Measurements from ENCODE around the gene BBX.

Gene BBX

GRCh38 chr3:107644631-107645030, 121.9 kb downstream of the BBX start:
- peak; percentile 22; the same call in 1 of the 3 replicates for ATAC-seq
- TF ChIP-seq PPARA (CRISPR knock-in tag; IDR thresholded peaks at IDR 0.05; ENCODE audit: borderline replicate concordance), result no peak
- TF ChIP-seq, protein P1, sequence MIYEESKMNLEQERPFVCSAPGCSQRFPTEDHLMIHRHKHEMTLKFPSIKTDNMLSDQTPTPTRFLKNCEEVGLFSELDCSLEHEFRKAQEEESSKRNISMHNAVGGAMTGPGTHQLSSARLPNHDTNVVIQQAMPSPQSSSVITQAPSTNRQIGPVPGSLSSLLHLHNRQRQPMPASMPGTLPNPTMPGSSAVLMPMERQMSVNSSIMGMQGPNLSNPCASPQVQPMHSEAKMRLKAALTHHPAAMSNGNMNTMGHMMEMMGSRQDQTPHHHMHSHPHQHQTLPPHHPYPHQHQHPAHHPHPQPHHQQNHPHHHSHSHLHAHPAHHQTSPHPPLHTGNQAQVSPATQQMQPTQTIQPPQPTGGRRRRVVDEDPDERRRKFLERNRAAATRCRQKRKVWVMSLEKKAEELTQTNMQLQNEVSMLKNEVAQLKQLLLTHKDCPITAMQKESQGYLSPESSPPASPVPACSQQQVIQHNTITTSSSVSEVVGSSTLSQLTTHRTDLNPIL (CRISPR knock-in tag; IDR thresholded peaks at IDR 0.05; ENCODE audit: low read depth), result no peak

DNA sequence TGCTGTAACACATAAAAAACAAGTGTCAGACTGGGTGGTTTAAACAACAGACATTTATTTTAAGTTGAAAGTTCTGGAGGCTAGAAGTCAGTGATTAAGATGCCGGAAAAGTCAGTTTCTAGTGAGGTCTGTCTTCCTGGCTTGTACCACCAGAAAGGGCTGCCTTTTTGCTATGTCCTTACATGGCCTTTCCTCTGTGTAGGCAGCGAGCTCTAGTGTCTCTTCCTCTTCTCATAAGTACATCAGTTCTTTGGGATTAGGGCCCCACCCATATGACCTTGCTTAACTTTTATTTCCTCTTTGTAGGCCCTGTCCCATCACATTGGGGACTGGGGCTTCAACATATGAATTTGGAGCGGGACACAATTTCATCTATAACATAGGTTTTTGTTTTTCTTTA, 128.0 kb downstream of the BBX start:
- ATAC-seq, result no peak
- TF ChIP-seq ZNF565 (CRISPR knock-in tag; conservative IDR thresholded peaks at IDR 0.05; ENCODE audit: low read depth), result no peak
- TF ChIP-seq GLIS3 (CRISPR knock-in tag; IDR thresholded peaks at IDR 0.05), result no peak
- TF ChIP-seq TOX (CRISPR knock-in tag; IDR thresholded peaks at IDR 0.05; ENCODE audit: borderline replicate concordance), result no peak
- no peak for TF ChIP-seq BACH2 (CRISPR knock-in tag; IDR thresholded peaks at IDR 0.05; ENCODE audit: borderline replicate concordance)

- ATAC-seq, result no peak
- TF ChIP-seq ZC3H10 (CRISPR knock-in tag; IDR thresholded peaks at IDR 0.05) (no peak), CSRNP3 (CRISPR knock-in tag; IDR thresholded peaks at IDR 0.05) (no peak), ESRRG (CRISPR knock-in tag; IDR thresholded peaks at IDR 0.05) (no peak), ZNF70 (CRISPR knock-in tag; IDR thresholded peaks at IDR 0.05) (no peak), ZNF8 (CRISPR knock-in tag; IDR thresholded peaks at IDR 0.05) (no peak), TOX (CRISPR knock-in tag; IDR thresholded peaks at IDR 0.05; ENCODE audit: borderline replicate concordance) (no peak), GLIS3 (CRISPR knock-in tag; IDR thresholded peaks at IDR 0.05) (no peak), ZFP30 (CRISPR knock-in tag; IDR thresholded peaks at IDR 0.05) (no peak), TCF4 (CRISPR knock-in tag; IDR thresholded peaks at IDR 0.05; ENCODE audit: borderline replicate concordance) (no peak), ISL1 (CRISPR knock-in tag; IDR thresholded peaks at IDR 0.05) (no peak), TSHZ2 (CRISPR knock-in tag; IDR thresholded peaks at IDR 0.05) (no peak), ZNF565 (CRISPR knock-in tag; conservative IDR thresholded peaks at IDR 0.05; ENCODE audit: low read depth) (no peak), OSR1 (CRISPR knock-in tag; IDR thresholded peaks at IDR 0.05) (no peak), SNAI2 (CRISPR knock-in tag; IDR thresholded peaks at IDR 0.05) (no peak), CSDC2 (CRISPR knock-in tag; IDR thresholded peaks at IDR 0.05) (no peak), RARB (CRISPR knock-in tag; IDR thresholded peaks at IDR 0.05) (no peak), ZFP3 (CRISPR knock-in tag; IDR thresholded peaks at IDR 0.05) (no peak)
- TF ChIP-seq, protein P2, sequence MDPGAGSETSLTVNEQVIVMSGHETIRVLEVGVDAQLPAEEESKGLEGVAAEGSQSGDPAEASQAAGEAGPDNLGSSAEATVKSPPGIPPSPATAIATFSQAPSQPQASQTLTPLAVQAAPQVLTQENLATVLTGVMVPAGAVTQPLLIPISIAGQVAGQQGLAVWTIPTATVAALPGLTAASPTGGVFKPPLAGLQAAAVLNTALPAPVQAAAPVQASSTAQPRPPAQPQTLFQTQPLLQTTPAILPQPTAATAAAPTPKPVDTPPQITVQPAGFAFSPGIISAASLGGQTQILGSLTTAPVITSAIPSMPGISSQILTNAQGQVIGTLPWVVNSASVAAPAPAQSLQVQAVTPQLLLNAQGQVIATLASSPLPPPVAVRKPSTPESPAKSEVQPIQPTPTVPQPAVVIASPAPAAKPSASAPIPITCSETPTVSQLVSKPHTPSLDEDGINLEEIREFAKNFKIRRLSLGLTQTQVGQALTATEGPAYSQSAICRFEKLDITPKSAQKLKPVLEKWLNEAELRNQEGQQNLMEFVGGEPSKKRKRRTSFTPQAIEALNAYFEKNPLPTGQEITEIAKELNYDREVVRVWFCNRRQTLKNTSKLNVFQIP (CRISPR knock-in tag; IDR thresholded peaks at IDR 0.05; ENCODE audit: borderline replicate concordance, low read depth), result no peak
- TF ChIP-seq, protein P3, sequence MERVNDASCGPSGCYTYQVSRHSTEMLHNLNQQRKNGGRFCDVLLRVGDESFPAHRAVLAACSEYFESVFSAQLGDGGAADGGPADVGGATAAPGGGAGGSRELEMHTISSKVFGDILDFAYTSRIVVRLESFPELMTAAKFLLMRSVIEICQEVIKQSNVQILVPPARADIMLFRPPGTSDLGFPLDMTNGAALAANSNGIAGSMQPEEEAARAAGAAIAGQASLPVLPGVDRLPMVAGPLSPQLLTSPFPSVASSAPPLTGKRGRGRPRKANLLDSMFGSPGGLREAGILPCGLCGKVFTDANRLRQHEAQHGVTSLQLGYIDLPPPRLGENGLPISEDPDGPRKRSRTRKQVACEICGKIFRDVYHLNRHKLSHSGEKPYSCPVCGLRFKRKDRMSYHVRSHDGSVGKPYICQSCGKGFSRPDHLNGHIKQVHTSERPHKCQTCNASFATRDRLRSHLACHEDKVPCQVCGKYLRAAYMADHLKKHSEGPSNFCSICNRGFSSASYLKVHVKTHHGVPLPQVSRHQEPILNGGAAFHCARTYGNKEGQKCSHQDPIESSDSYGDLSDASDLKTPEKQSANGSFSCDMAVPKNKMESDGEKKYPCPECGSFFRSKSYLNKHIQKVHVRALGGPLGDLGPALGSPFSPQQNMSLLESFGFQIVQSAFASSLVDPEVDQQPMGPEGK (CRISPR knock-in tag; IDR thresholded peaks at IDR 0.05; ENCODE audit: borderline replicate concordance), result no peak
Observed at GRCh38 chr3:107651782-107652181, 129.0 kb downstream of the BBX start.

Measured in SK-N-SH treated with all-trans-retinoic acid at 6 μM for 48 hours (cell line).